PC-3 (cell line): ENCODE measurements around the gene IFITM5. TPM values are rescaled to one million over a fixed set of nuclear protein-coding genes. Genes with fewer than 3 reads are reported as not detected.

Experiments used
- ATAC-seq: fragments of 200-7000 bp; cut with Tn5 transposase; 2 replicates; pipeline ENCODE4 v1.9.1; 2020; ENCODE audit warnings: mild to moderate bottlenecking, moderate library complexity
- BruUV-seq: library from RNA; stranded (reverse); fragments of 400-500 nt; replicated peaks from 2 replicates; lab custom pipeline; 2021; lab: Mats Ljungman, UMichigan
- CTCF ChIA-PET: fragments of 300-600 bp; sonication (Branson Sonifier 250); formaldehyde crosslinking; loops from one replicate; lab custom pipeline; 2022; ENCODE audit warnings: antibody characterized with exemption; lab: Charles Lee
- POLR2A ChIA-PET: fragments of 300-600 bp; sonication (Branson Sonifier 250); formaldehyde crosslinking; loops from one replicate; lab custom pipeline; 2022; ENCODE audit warnings: antibody characterized with exemption; ENCODE audit not compliant: unreplicated experiment; lab: Charles Lee
- DNase-seq: peaks from one replicate; pipeline ENCODE4 v3.0.0-alpha.2; 2015
- H2AFZ ChIP-seq: fragments of 300-600 bp; sonication (generic); 2 replicates; pipeline ENCODE4 v1.6.0; 2016; ENCODE audit warnings: antibody characterized with exemption, low read length
- H3F3A ChIP-seq: fragments of 300-600 bp; sonication (generic); one replicate; pipeline ENCODE4 v1.6.0; 2017; ENCODE audit warnings: antibody characterized with exemption, low read length, control low read depth, mild to moderate bottlenecking; ENCODE audit not compliant: unreplicated experiment
- H3K27ac ChIP-seq: fragments of 300-600 bp; sonication (generic); 2 replicates; pipeline ENCODE4 v1.5.1; 2016; ENCODE audit warnings: mild to moderate bottlenecking, low read length
- H3K27me3 ChIP-seq: fragments of 300-600 bp; sonication (generic); 2 replicates; pipeline ENCODE4 v1.6.1; 2016; ENCODE audit warnings: low read length, mixed read lengths
- H3K36me3 ChIP-seq: fragments of 300-600 bp; sonication (generic); 2 replicates; pipeline ENCODE4 v1.6.1; 2016; ENCODE audit warnings: low read depth, mixed run types, low read length, mixed read lengths
- H3K4me1 ChIP-seq: fragments of 300-600 bp; sonication (generic); 2 replicates; pipeline ENCODE4 v1.5.1; 2016; ENCODE audit warnings: low read length; ENCODE audit not compliant: insufficient read depth
- H3K4me2 ChIP-seq: fragments of 300-600 bp; sonication (generic); 2 replicates; pipeline ENCODE4 v1.6.0; 2016; ENCODE audit warnings: low read length
- H3K4me3 ChIP-seq: fragments of 300-600 bp; sonication (generic); 2 replicates; pipeline ENCODE4 v1.5.1; 2016; ENCODE audit warnings: mild to moderate bottlenecking, low read length, mixed read lengths
- H3K79me2 ChIP-seq: fragments of 300-600 bp; sonication (generic); 2 replicates; pipeline ENCODE4 v1.6.1; 2017; ENCODE audit warnings: low read length, mixed read lengths
- H3K9ac ChIP-seq: fragments of 300-600 bp; sonication (generic); 2 replicates; pipeline ENCODE4 v1.6.0; 2016; ENCODE audit warnings: mild to moderate bottlenecking, low read length
- H3K9me2 ChIP-seq: fragments of 300-600 bp; sonication (generic); replicated peaks from 2 replicates; pipeline ENCODE4 v1.6.1; 2016; ENCODE audit warnings: mixed run types, low read length, mixed read lengths
- H3K9me3 ChIP-seq: fragments of 300-600 bp; sonication (generic); 2 replicates; pipeline ENCODE4 v1.6.1; 2016; ENCODE audit warnings: low read length, mixed read lengths
- H4K20me1 ChIP-seq: fragments of 300-600 bp; sonication (generic); 2 replicates; pipeline ENCODE4 v1.6.1; 2016; ENCODE audit warnings: low read length, mixed read lengths
- EZH2 ChIP-seq: fragments of 300-600 bp; sonication (generic); IDR thresholded peaks from one replicate; pipeline ENCODE4 v1.6.1; 2017; ENCODE audit warnings: antibody characterized with exemption, mild to moderate bottlenecking, low read length; ENCODE audit not compliant: unreplicated experiment
- EZH2phosphoT487 ChIP-seq: fragments of 300-600 bp; sonication (generic); IDR thresholded peaks from 2 replicates; pipeline ENCODE4 v1.6.1; 2018; ENCODE audit warnings: mild to moderate bottlenecking, antibody characterized with exemption, low read length, borderline replicate concordance
- intact Hi-C: fragments of 100-400 bp; cut with micrococcal nuclease; formaldehyde crosslinking; loops from 2 replicates; pipeline ENCODE4 v1.9.0; 2023
- total RNA-seq: library from RNA; depleted of rRNA; stranded (reverse); fragments of >200 nt; gene quantifications from 2 replicates; pipeline ENCODE4 v1.2.3, GENCODE V29; 2014
- TF ChIP-seq, protein P1 (sequence below): fragments of 300-600 bp; sonication (generic); conservative IDR thresholded peaks from 2 replicates; pipeline ENCODE4 v1.5.1; 2017; ENCODE audit warnings: antibody characterized with exemption, low read depth, mild to moderate bottlenecking, low read length

Gene IFITM5
- total RNA-seq, 1 experiment from 2014 or later, result not detected

DNA sequence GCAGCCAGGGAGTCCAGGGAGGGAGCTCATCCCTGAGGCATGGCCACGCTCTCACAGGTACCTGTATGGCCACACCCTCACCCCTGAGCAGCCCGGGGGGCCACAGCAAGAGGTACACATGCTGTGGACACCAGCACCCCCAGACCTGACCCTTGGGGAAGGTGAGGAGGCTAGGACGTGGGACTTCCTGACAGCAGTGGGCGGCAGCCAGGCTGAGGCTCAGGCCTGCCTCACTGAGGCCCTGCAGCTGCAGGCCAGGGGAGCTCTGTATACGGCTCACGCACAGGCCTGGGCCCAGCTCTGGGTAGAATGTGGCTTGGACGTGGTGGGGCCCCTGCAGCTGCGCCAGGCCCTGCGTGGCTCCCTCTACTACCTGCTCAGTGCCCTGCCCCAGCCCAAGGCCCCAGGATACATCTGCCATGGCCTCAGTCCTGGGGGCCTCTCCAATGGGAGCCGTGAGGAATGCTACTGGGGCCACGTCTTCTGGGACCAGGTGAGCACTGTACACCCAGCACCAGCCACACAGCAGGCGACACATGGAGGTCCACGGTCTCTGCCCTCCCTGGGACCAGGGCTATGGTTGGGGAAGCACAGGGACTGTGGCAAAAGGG is 8.6 kb downstream of the IFITM5 start:
- no peaks in the 10 kb centered on the region for H3K4me1 ChIP-seq
- H3K27me3 ChIP-seq, result no peaks in the 10 kb centered on the region
- no peaks in the 10 kb centered on the region for H3K9me2 ChIP-seq
- DNase-seq (no peak), ATAC-seq (no peak)
- H3K79me2 ChIP-seq, result no peaks in the 10 kb centered on the region
- H3K9ac ChIP-seq, result no peak overlapping the region
- POLR2A ChIA-PET, result no interaction called here
- H3K9me3 ChIP-seq, result no peaks in the 10 kb centered on the region
- H3K4me3 ChIP-seq, result no peak overlapping the region
- no peaks in the 10 kb centered on the region for H3F3A ChIP-seq
- H4K20me1 ChIP-seq, result no peaks in the 10 kb centered on the region
- H2AFZ ChIP-seq, result no peak overlapping the region
- CTCF ChIA-PET, result no interaction called here
- intact Hi-C loops, result no loop called here
- BruUV-seq, result no TSS peak
- H3K27ac ChIP-seq, result no peak overlapping the region
- H3K36me3 ChIP-seq, result no peaks in the 10 kb centered on the region
- no peak overlapping the region for H3K4me2 ChIP-seq
- TF ChIP-seq EZH2phosphoT487 (no peak), EZH2 (no peak)
- TF ChIP-seq, protein P1, sequence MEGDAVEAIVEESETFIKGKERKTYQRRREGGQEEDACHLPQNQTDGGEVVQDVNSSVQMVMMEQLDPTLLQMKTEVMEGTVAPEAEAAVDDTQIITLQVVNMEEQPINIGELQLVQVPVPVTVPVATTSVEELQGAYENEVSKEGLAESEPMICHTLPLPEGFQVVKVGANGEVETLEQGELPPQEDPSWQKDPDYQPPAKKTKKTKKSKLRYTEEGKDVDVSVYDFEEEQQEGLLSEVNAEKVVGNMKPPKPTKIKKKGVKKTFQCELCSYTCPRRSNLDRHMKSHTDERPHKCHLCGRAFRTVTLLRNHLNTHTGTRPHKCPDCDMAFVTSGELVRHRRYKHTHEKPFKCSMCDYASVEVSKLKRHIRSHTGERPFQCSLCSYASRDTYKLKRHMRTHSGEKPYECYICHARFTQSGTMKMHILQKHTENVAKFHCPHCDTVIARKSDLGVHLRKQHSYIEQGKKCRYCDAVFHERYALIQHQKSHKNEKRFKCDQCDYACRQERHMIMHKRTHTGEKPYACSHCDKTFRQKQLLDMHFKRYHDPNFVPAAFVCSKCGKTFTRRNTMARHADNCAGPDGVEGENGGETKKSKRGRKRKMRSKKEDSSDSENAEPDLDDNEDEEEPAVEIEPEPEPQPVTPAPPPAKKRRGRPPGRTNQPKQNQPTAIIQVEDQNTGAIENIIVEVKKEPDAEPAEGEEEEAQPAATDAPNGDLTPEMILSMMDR, result no peak

DNA sequence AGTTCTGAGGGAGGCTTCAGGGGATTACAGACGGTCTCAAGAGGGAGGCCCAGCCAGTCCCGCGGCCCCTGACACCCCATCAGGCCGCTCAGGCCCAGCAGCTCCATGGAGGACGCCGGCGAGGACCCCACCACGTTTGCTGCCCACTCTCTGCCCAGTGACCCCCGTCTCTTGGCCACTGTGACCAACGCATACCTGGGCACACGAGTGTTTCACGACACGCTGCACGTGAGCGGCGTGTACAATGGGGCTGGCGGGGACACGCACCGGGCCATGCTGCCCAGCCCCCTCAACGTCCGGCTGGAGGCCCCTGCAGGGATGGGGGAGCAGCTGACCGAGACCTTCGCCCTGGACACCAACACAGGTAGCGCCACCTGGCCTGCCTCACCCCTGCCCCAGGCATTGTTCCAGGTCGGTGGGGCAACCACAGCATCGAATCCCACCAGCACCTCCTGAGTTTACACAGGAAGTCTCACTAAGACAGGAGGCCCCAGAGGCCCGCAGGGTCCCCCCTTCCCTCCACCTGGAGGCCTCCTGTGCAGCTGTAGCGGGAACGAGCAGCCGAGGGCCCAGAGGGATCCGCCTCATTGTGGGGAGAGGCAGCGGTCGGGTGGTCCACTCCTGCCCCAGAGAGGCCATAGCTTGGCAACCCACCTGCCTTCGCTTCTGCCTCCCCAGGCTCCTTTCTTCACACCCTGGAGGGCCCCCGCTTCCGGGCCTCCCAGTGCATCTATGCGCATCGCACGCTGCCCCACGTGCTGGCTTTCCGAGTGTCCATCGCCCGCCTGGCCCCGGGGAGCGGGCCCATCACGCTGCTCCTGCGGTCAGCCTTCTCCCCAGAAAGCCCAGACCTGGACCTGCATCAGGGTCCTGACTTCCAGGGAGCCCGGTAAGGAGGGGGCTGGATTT is 9.4 kb downstream of the IFITM5 start:
- H2AFZ ChIP-seq, result no peak overlapping the region
- DNase-seq (no peak), ATAC-seq (no peak)
- H3K27me3 ChIP-seq, result no peaks in the 10 kb centered on the region
- TF ChIP-seq EZH2phosphoT487 (no peak), EZH2 (no peak)
- TF ChIP-seq, protein P1, result no peak
- H3K4me1 ChIP-seq, result no peaks in the 10 kb centered on the region
- POLR2A ChIA-PET, result no interaction called here
- H3K9ac ChIP-seq, result no peak overlapping the region
- H3K79me2 ChIP-seq, result no peaks in the 10 kb centered on the region
- no peaks in the 10 kb centered on the region for H3K9me3 ChIP-seq
- TSS peak; percentile 61 for BruUV-seq
- no peaks in the 10 kb centered on the region for H3K36me3 ChIP-seq
- H3K27ac ChIP-seq, result no peak overlapping the region
- peak overlapping the region; percentile 56 for H3K4me2 ChIP-seq
- no peak overlapping the region for H3K4me3 ChIP-seq
- CTCF ChIA-PET, result no interaction called here
- intact Hi-C loops, result no loop called here
- no peaks in the 10 kb centered on the region for H3F3A ChIP-seq
- H3K9me2 ChIP-seq, result no peaks in the 10 kb centered on the region
- no peaks in the 10 kb centered on the region for H4K20me1 ChIP-seq

DNA sequence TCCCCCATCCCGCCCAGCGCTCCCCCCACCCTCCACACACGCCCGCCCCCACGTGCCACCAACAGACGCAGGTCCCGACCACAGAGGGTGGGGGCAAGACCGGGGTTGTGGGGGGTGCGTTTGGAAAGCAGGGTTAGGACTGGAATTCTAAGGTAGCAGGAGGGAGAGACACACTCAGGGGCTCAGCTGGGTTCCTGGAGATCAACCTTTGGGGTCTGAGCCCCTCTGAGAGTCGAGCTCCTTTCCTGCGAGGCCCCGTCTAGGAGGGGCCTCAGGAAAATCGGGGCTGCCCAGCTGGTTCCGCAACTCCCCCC is 10.0 kb downstream of the IFITM5 start:
- no peaks in the 10 kb centered on the region for H3F3A ChIP-seq
- no peak for DNase-seq
- no peak overlapping the region for H3K4me3 ChIP-seq
- H3K9me3 ChIP-seq, result no peaks in the 10 kb centered on the region
- no peaks in the 10 kb centered on the region for H3K79me2 ChIP-seq
- H2AFZ ChIP-seq, result no peak overlapping the region
- TF ChIP-seq EZH2phosphoT487 (no peak), EZH2 (no peak)
- TF ChIP-seq, protein P1, result no peak
- intact Hi-C loops, result no loop called here
- H3K27ac ChIP-seq, result no peak overlapping the region
- no peaks in the 10 kb centered on the region for H3K36me3 ChIP-seq
- H3K9ac ChIP-seq, result no peak overlapping the region
- no peak for ATAC-seq
- CTCF ChIA-PET, result no interaction called here
- no TSS peak for BruUV-seq
- H3K4me1 ChIP-seq, result no peaks in the 10 kb centered on the region
- H3K9me2 ChIP-seq, result no peaks in the 10 kb centered on the region
- peak overlapping the region; percentile 56 for H3K4me2 ChIP-seq
- H3K27me3 ChIP-seq, result no peaks in the 10 kb centered on the region
- H4K20me1 ChIP-seq, result no peaks in the 10 kb centered on the region
- POLR2A ChIA-PET, result no interaction called here
